WTC11 (cell line): ENCODE data around the gene TFDP1. TPM values are rescaled to one million over a fixed set of nuclear protein-coding genes. Genes with fewer than 3 reads are reported as not detected.
"Not testable (repeated sequence)": the region's sequence is repeated elsewhere in the genome, so short reads cannot be mapped to it uniquely, and the experiment has no call there.

Source experiments
- ATAC-seq: fragments of 200-7000 bp; cut with Tn5 transposase; 2 replicates; pipeline ENCODE4 v1.10.0; 2021; ENCODE audit warnings: mild to moderate bottlenecking, moderate library complexity
- CTCF ChIA-PET: fragments of 300-600 bp; sonication (Branson Sonifier 250); formaldehyde crosslinking; loops from one replicate; lab custom pipeline; 2021; ENCODE audit warnings: antibody characterized with exemption; lab: Charles Lee
- POLR2A ChIA-PET: fragments of 350-600 bp; sonication (Branson Sonifier 250); formaldehyde crosslinking; loops from one replicate; lab custom pipeline; 2021; ENCODE audit warnings: antibody characterized with exemption; lab: Charles Lee
- DNase-seq: peaks from one replicate; pipeline ENCODE4 v3.0.0; 2021; ENCODE audit warnings: low spot score
- H3K27ac Mint-ChIP-seq: 2 replicates; pipeline ENCODE4 v1.8.0; 2021; ENCODE audit warnings: mixed read lengths
- H3K27me3 Mint-ChIP-seq: 2 replicates; pipeline ENCODE4 v1.8.0; 2021; ENCODE audit warnings: low read depth, mild to moderate bottlenecking, moderate library complexity, mixed read lengths
- H3K36me3 Mint-ChIP-seq: 2 replicates; pipeline ENCODE4 v1.8.0; 2021; ENCODE audit warnings: mixed read lengths
- H3K4me1 Mint-ChIP-seq: 2 replicates; pipeline ENCODE4 v1.8.0; 2022; ENCODE audit warnings: mixed read lengths
- H3K4me3 Mint-ChIP-seq: 2 replicates; pipeline ENCODE4 v1.8.0; 2021; ENCODE audit warnings: mild to moderate bottlenecking, moderate library complexity, mixed read lengths
- H3K9me3 Mint-ChIP-seq: 2 replicates; pipeline ENCODE4 v1.8.0; 2021; ENCODE audit warnings: mixed read lengths
- CTCF ChIP-seq: fragments of 200-600 bp; IDR thresholded peaks from 2 replicates; pipeline ENCODE4 v1.8.0; 2022; ENCODE audit warnings: antibody characterized with exemption
- ELF4 ChIP-seq: sonication (generic); formaldehyde crosslinking; IDR thresholded peaks from 2 replicates; pipeline ENCODE4 v1.8.1; 2022; ENCODE audit warnings: low read depth, mild to moderate bottlenecking, moderate library complexity, missing genetic modification reagents
- HMGA2 ChIP-seq: fragments of 250-450 bp; sonication (Bioruptor Pico); IDR thresholded peaks from 2 replicates; pipeline ENCODE4 v1.4.0; 2021; ENCODE audit warnings: mild to moderate bottlenecking, moderate library complexity
- IRF2 ChIP-seq: sonication (generic); formaldehyde crosslinking; IDR thresholded peaks from 2 replicates; pipeline ENCODE4 v1.8.0; 2022; ENCODE audit warnings: low read depth, missing genetic modification reagents, borderline replicate concordance
- PRDM15 ChIP-seq: sonication (generic); formaldehyde crosslinking; IDR thresholded peaks from 2 replicates; pipeline ENCODE4 v1.8.0; 2022; ENCODE audit warnings: missing genetic modification reagents
- RELA ChIP-seq: sonication (generic); formaldehyde crosslinking; IDR thresholded peaks from 2 replicates; pipeline ENCODE4 v1.8.1; 2022; ENCODE audit warnings: missing genetic modification reagents, mild to moderate bottlenecking, borderline replicate concordance
- RORB ChIP-seq: fragments of 250-450 bp; sonication (Bioruptor Pico); IDR thresholded peaks from 2 replicates; pipeline ENCODE4 v1.9.0; 2021; ENCODE audit warnings: mild to moderate bottlenecking
- ZNF317 ChIP-seq: sonication (generic); formaldehyde crosslinking; IDR thresholded peaks from 2 replicates; pipeline ENCODE4 v1.8.1; 2023; ENCODE audit warnings: low read depth, mild to moderate bottlenecking, moderate library complexity, missing genetic modification reagents, borderline replicate concordance
- ZNF396 ChIP-seq: fragments of 250-450 bp; sonication (Bioruptor Pico); IDR thresholded peaks from 2 replicates; pipeline ENCODE4 v1.8.0; 2021; ENCODE audit warnings: mild to moderate bottlenecking, moderate library complexity, borderline replicate concordance
- ZNF423 ChIP-seq: fragments of 250-450 bp; sonication (Bioruptor Pico); IDR thresholded peaks from 2 replicates; pipeline ENCODE4 v2.1.2; 2022; ENCODE audit warnings: mild to moderate bottlenecking, moderate library complexity
- ZNF512 ChIP-seq: sonication (generic); formaldehyde crosslinking; IDR thresholded peaks from 2 replicates; pipeline ENCODE4 v1.8.1; 2022; ENCODE audit warnings: missing genetic modification reagents, borderline replicate concordance
- ZNF532 ChIP-seq: fragments of 250-450 bp; sonication (Bioruptor Pico); IDR thresholded peaks from 2 replicates; pipeline ENCODE4 v1.9.0; 2021; ENCODE audit warnings: mild to moderate bottlenecking, borderline replicate concordance
- total RNA-seq: library from RNA; stranded (reverse); gene quantifications from 3 replicates; pipeline ENCODE4 v1.2.3, GENCODE V29; 2021

TFDP1 gene
- total RNA-seq, 1 experiment from 2014 or later = 61.2 TPM

- TF ChIP-seq ELF4 = no peak
Measured at GRCh38 chr13:113620036-113620796, 35.7 kb downstream of the TFDP1 start (continued).

- CTCF ChIA-PET = interaction anchor here (0.6 to 1.4 kb wide), 7 partner anchors 31 to 182 kb away, joined by 3 to 9 read pairs (median 5); no protein-coding TSS in a partner anchor
- POLR2A ChIA-PET = no interaction called here
- TF ChIP-seq IRF2 (CRISPR knock-in tag) (no peak), ZNF532 (CRISPR knock-in tag) (no peak), HMGA2 (CRISPR knock-in tag) (no peak), ZNF423 (no peak), RORB (no peak), ZNF512 (no peak), PRDM15 (CRISPR knock-in tag) (no peak), ZNF396 (CRISPR knock-in tag) (no peak), ZNF317 (no peak), RELA (no peak)
- Mint-ChIP-seq H3K27me3 (no peaks in the 10 kb centered on the region), H3K4me1 (peaks cover 15% of the 10 kb centered on the region), H3K27ac (no peak overlapping the region; the same call in 1 of the 2 replicates), H3K9me3 (peaks cover 9% of the 10 kb centered on the region; the same call in 1 of the 2 replicates), H3K4me3 (no peak overlapping the region), H3K36me3 (peaks cover 42% of the 10 kb centered on the region)
- no peak for ATAC-seq
- DNase-seq = peak; percentile 8
Measured at GRCh38 chr13:113621046-113621445, 36.5 kb downstream of the TFDP1 start.

GRCh38 chr13:113621498-113621897 is 36.9 kb downstream of the TFDP1 start:
- H3K27ac Mint-ChIP-seq, H3K9me3 Mint-ChIP-seq, H3K27me3 Mint-ChIP-seq, H3K4me3 Mint-ChIP-seq, POLR2A ChIA-PET, ATAC-seq: not testable (repeated sequence)
- TF ChIP-seq CTCF = peak; percentile 51
- Mint-ChIP-seq H3K36me3 (peaks cover 45% of the 10 kb centered on the region), H3K4me1 (peaks cover 10% of the 10 kb centered on the region)
- CTCF ChIA-PET = interaction anchor here (0.6 to 1.4 kb wide), 6 partner anchors 30 to 182 kb away, joined by 3 to 9 read pairs (median 5); no protein-coding TSS in a partner anchor
- peak; percentile 70 for DNase-seq

GRCh38 chr13:113621986-113622550 is 37.5 kb downstream of the TFDP1 start:
- H3K4me1 Mint-ChIP-seq, DNase-seq, H3K27ac Mint-ChIP-seq, POLR2A ChIA-PET, H3K4me3 Mint-ChIP-seq, H3K27me3 Mint-ChIP-seq, ATAC-seq, H3K9me3 Mint-ChIP-seq: not testable (repeated sequence)
- CTCF ChIA-PET = interaction anchor here (1.0 to 1.4 kb wide), 5 partner anchors 30 to 181 kb away, joined by 3 to 9 read pairs (median 5); no protein-coding TSS in a partner anchor
- peaks cover 46% of the 10 kb centered on the region for H3K36me3 Mint-ChIP-seq
